ENCODE results near the gene DNAL1. TPM values are rescaled to one million over a fixed set of nuclear protein-coding genes. Genes with fewer than 3 reads are reported as not detected.

The DNAL1 gene
- total RNA-seq, 1 experiment from 2014 or later, result 25.5 TPM

DNA sequence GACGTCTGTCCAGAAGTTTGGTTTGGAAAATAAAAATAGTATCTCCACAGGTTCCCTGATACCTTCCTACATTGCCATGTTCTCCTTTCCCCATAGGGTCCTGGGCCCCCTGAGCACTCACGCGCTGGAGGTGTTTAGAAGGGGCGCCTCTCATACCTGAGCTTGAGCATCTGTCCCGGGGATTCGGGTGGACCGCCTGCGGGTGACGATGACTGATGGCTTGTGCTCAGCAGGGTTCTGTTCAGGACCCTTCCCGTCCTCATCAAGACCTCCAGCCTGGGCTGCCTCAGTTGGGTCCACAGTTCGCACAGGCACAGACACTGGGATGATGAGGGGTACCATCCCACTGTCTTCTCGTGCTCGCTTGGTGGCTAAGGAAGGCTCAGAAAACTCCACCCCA lies 92.1 kb downstream of the DNAL1 start:
- 0 out of 2 replicates have a peak, but pooled peaks cover 6% of the 10 kb centered on the region for H4K20me1 ChIP-seq (ENCODE audit: insufficient read depth)
- H3K9me3 ChIP-seq (ENCODE audit: insufficient read depth, low read depth), result no peaks in the 10 kb centered on the region
- ChIA-PET CTCF (no interaction called here), POLR2A (ENCODE audit: unreplicated experiment) (no interaction called here)
- TF ChIP-seq, protein P1, sequence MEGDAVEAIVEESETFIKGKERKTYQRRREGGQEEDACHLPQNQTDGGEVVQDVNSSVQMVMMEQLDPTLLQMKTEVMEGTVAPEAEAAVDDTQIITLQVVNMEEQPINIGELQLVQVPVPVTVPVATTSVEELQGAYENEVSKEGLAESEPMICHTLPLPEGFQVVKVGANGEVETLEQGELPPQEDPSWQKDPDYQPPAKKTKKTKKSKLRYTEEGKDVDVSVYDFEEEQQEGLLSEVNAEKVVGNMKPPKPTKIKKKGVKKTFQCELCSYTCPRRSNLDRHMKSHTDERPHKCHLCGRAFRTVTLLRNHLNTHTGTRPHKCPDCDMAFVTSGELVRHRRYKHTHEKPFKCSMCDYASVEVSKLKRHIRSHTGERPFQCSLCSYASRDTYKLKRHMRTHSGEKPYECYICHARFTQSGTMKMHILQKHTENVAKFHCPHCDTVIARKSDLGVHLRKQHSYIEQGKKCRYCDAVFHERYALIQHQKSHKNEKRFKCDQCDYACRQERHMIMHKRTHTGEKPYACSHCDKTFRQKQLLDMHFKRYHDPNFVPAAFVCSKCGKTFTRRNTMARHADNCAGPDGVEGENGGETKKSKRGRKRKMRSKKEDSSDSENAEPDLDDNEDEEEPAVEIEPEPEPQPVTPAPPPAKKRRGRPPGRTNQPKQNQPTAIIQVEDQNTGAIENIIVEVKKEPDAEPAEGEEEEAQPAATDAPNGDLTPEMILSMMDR (conservative IDR thresholded peaks at IDR 0.05), result no peak
- no peak for TF ChIP-seq EZH2 (IDR thresholded peaks at IDR 0.05; ENCODE audit: low read depth)
- H3K4me3 ChIP-seq, result no peak overlapping the region
- no peak overlapping the region for H3K27ac ChIP-seq
- H3K36me3 ChIP-seq (ENCODE audit: low read depth), result no peaks in the 10 kb centered on the region
- H2AFZ ChIP-seq, result no peak overlapping the region
- H3K4me1 ChIP-seq (replicated peaks; ENCODE audit: insufficient read depth), result peaks cover 26% of the 10 kb centered on the region
- H3K79me2 ChIP-seq (ENCODE audit: low read depth), result peaks cover 59% of the 10 kb centered on the region
- no peaks in the 10 kb centered on the region for H3K27me3 ChIP-seq (ENCODE audit: insufficient read depth, low read depth)
- H3K4me2 ChIP-seq, result no peak overlapping the region
- DNase-seq, result peak in 1 of 2 experiments; percentile 9
- no peaks in the 10 kb centered on the region for H3K9me2 ChIP-seq (ENCODE audit: insufficient read depth)
- BruUV-seq (replicated peaks), result no TSS peak
- intact Hi-C loops (cut with micrococcal nuclease; ENCODE audit: unreplicated experiment), result no loop called here
- peaks cover 20% of the 10 kb centered on the region for H3F3A ChIP-seq (ENCODE audit: insufficient read depth, low read depth)

DNA sequence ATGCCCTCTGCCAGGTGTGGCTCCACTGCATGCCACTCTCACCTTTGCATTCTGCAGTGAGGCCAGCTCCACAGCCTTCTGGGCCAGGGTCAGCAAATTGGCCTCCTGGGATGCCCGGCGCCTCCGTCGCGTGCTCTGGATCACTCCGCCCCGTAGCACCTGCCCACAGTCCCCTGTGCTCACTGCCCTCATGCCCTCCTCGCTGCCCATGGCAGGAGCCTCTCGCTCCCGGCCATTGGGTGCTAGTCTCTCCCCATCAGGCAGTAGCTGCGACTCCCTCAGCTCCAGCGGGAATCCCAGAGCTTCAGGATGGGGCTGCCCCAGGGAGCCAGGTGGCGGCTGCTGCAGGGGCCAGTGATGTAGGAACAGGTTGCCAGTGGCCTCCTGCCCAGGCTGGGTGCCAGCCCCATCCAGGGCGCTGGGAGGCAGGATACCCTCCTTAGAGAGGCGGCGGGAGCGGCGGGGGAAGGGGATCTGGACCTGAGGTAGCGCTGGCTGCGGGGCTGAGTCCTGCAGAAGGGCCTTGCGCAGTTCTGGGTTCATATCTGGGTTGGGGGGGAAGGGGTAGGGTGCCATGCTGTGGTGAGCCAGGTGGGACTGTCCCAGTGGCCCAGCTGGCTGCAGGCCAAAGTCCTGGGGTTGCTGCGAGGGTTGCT lies 93.9 kb downstream of the DNAL1 start:
- Histone ChIP-seq H3K4me2 (no peak overlapping the region), H2AFZ (no peak overlapping the region), H3K9me3 (ENCODE audit: insufficient read depth, low read depth) (no peaks in the 10 kb centered on the region), H3K79me2 (ENCODE audit: low read depth) (peaks cover 71% of the 10 kb centered on the region), H4K20me1 (ENCODE audit: insufficient read depth) (0 out of 2 replicates have a peak, but pooled peaks cover 6% of the 10 kb centered on the region), H3K27ac (no peak overlapping the region), H3K9me2 (ENCODE audit: insufficient read depth) (no peaks in the 10 kb centered on the region), H3F3A (ENCODE audit: insufficient read depth, low read depth) (peaks cover 34% of the 10 kb centered on the region), H3K36me3 (ENCODE audit: low read depth) (no peaks in the 10 kb centered on the region), H3K27me3 (ENCODE audit: insufficient read depth, low read depth) (no peaks in the 10 kb centered on the region), H3K4me3 (no peak overlapping the region), H3K4me1 (replicated peaks; ENCODE audit: insufficient read depth) (peaks cover 44% of the 10 kb centered on the region)
- TF ChIP-seq EZH2 (IDR thresholded peaks at IDR 0.05; ENCODE audit: low read depth), result no peak
- TF ChIP-seq, protein P1 (conservative IDR thresholded peaks at IDR 0.05), result no peak
- intact Hi-C loops (cut with micrococcal nuclease; ENCODE audit: unreplicated experiment), result no loop called here
- DNase-seq, result peak in 1 of 2 experiments; percentile 10
- POLR2A ChIA-PET (ENCODE audit: unreplicated experiment), result interaction anchor here (0.6 kb wide), 1 partner anchor 8 kb away, joined by 3 read pairs; no protein-coding TSS in a partner anchor
- no TSS peak for BruUV-seq (replicated peaks)
- CTCF ChIA-PET, result no interaction called here

DNA sequence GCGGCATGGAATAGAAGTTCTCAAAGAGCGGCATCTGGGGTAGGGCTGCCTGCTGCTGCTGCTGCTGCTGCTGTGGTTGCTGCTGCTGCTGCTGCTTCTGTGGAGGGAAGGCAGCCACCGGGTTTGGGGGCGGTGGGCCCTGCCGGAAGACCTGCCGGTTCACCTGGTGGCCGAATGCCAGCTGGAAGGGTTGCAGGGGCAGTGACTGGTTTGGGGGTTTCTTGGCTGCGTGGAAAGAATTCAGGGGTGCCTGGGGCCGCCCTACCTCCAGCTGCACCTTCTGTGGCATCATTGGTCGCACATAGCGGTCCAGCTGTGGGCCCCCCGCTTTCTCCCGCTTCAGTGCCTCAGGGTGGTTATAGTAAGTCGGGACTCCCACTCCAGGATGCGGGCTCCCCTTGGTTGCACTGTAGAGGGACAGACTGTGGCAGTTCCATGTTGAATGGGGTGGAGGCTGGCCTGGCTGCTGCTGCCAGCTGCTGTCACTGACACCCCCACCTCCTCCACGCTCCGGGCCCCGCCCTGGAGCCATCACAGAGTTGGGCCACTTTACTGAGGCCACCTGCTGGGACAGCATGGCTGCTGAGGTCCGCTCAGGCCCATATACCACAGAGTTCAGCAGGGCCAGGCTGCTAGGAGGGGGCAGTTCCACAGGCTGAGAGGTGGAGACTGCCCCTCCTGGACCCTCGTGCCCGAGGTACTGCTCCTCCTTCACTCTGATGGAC lies 94.5 kb downstream of the DNAL1 start:
- H3K36me3 ChIP-seq (ENCODE audit: low read depth), result no peaks in the 10 kb centered on the region
- H4K20me1 ChIP-seq (ENCODE audit: insufficient read depth), result 0 out of 2 replicates have a peak, but pooled peaks cover 7% of the 10 kb centered on the region
- ChIA-PET POLR2A (ENCODE audit: unreplicated experiment) (interaction anchor here (0.6 kb wide), 1 partner anchor 9 kb away, joined by 3 read pairs; no protein-coding TSS in a partner anchor), CTCF (interaction anchor here (0.5 kb wide), 1 partner anchor 160 kb away, joined by 19 read pairs; no protein-coding TSS in a partner anchor)
- no peaks in the 10 kb centered on the region for H3K9me3 ChIP-seq (ENCODE audit: insufficient read depth, low read depth)
- no peak overlapping the region for H3K27ac ChIP-seq
- BruUV-seq (replicated peaks), result no TSS peak
- no peaks in the 10 kb centered on the region for H3K9me2 ChIP-seq (ENCODE audit: insufficient read depth)
- peaks cover 50% of the 10 kb centered on the region for H3K4me1 ChIP-seq (replicated peaks; ENCODE audit: insufficient read depth)
- H3K4me3 ChIP-seq, result no peak overlapping the region
- no peak overlapping the region for H3K4me2 ChIP-seq
- DNase-seq, result no peak
- H2AFZ ChIP-seq, result no peak overlapping the region
- H3F3A ChIP-seq (ENCODE audit: insufficient read depth, low read depth), result peaks cover 36% of the 10 kb centered on the region
- no peaks in the 10 kb centered on the region for H3K27me3 ChIP-seq (ENCODE audit: insufficient read depth, low read depth)
- intact Hi-C loops (cut with micrococcal nuclease; ENCODE audit: unreplicated experiment), result no loop called here
- TF ChIP-seq, protein P1 (conservative IDR thresholded peaks at IDR 0.05), result no peak
- TF ChIP-seq EZH2 (IDR thresholded peaks at IDR 0.05; ENCODE audit: low read depth), result no peak
- H3K79me2 ChIP-seq (ENCODE audit: low read depth), result peaks cover 76% of the 10 kb centered on the region

Measured in PC-9 (cell line).